Esophagus muscularis mucosa (tissue), 3 donors: ENCODE measurements around the gene BCL7A.

ENCODE experiments used
- EP300 ChIP-seq: sonication (generic); formaldehyde crosslinking; IDR thresholded peaks from one replicate; pipeline ENCODE4 v1.6.1; 2017; ENCODE audit warnings: antibody characterized with exemption
- TF ChIP-seq, protein P1 (sequence below), 3 experiments: fragments of 200-600 bp in 2 of 3; fragments of 450-650 bp in 1 of 3; sonication (generic) in 2 of 3; IDR thresholded peaks; one replicate each; pipeline ENCODE4 v1.5.1; 2017 to 2019; ENCODE audit warnings: antibody characterized with exemption in 3 of 3, mild to moderate bottlenecking in 2 of 3, moderate library complexity in 1 of 3

DNA sequence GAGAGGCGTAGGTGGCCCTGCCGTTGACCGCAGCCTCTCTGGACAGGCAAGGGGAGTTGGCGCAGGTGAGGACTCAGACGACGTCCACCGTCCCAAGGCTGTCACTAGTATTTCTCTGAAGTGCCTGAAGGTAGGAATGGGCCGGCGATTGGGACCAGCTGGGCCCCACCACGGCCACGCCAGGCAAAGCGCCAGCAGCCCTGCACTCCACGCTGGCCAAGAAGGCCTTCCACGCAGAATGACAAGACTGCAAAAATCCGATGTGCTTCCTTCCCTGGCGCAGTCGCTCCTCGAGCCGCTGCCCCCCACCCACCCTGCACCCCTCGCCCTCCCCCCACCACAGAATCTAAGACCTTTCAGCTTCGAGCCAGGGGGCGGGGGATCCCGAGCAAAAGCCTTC, 39.6 kb downstream of the BCL7A start:
- TF ChIP-seq, protein P1, sequence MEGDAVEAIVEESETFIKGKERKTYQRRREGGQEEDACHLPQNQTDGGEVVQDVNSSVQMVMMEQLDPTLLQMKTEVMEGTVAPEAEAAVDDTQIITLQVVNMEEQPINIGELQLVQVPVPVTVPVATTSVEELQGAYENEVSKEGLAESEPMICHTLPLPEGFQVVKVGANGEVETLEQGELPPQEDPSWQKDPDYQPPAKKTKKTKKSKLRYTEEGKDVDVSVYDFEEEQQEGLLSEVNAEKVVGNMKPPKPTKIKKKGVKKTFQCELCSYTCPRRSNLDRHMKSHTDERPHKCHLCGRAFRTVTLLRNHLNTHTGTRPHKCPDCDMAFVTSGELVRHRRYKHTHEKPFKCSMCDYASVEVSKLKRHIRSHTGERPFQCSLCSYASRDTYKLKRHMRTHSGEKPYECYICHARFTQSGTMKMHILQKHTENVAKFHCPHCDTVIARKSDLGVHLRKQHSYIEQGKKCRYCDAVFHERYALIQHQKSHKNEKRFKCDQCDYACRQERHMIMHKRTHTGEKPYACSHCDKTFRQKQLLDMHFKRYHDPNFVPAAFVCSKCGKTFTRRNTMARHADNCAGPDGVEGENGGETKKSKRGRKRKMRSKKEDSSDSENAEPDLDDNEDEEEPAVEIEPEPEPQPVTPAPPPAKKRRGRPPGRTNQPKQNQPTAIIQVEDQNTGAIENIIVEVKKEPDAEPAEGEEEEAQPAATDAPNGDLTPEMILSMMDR (IDR thresholded peaks at IDR 0.05) = no peak
- TF ChIP-seq EP300 = no peak
